ENCODE results near the gene NCOR1. TPM values are rescaled to one million over a fixed set of nuclear protein-coding genes. Genes with fewer than 3 reads are reported as not detected.

NCOR1 gene
- total and polyA plus RNA-seq, 9 of the 15 experiments (the other 6 are each of a cell fraction or from before 2014, with no cell fraction given), result 20.2 to 66.5 (median 50.9) TPM

GRCh38 chr17:16040710-16041251 is 174.6 kb downstream of the NCOR1 start:
- WGBS (ENCODE audit: insufficient coverage, low coverage, missing lambda C conversion rate), result 83% methylated on average over 3 of the region's 4 CpGs
- TF ChIP-seq PHF21A (IDR thresholded peaks at IDR 0.05; ENCODE audit: borderline replicate concordance, low read depth) (no peak), MAFK (IDR thresholded peaks at IDR 0.05; ENCODE audit: low read length) (peak; percentile 80), ARNT (IDR thresholded peaks at IDR 0.05) (no peak), ETV5 (CRISPR knock-in tag; IDR thresholded peaks at IDR 0.05; ENCODE audit: low read depth) (no peak), ZNF764 (CRISPR knock-in tag; IDR thresholded peaks at IDR 0.05; ENCODE audit: low read depth) (no peak), WHSC1 (IDR thresholded peaks at IDR 0.05; ENCODE audit: low read length) (no peak), HMBOX1 (IDR thresholded peaks at IDR 0.05) (no peak), BCL6 (CRISPR knock-in tag; IDR thresholded peaks at IDR 0.05) (no peak), ZNF408 (CRISPR knock-in tag; IDR thresholded peaks at IDR 0.05; ENCODE audit: low read depth) (no peak), ATF6 (CRISPR knock-in tag; IDR thresholded peaks at IDR 0.05) (no peak), MEF2D (tag; conservative IDR thresholded peaks at IDR 0.05; ENCODE audit: low read depth) (no peak), ATF1 (CRISPR knock-in tag; IDR thresholded peaks at IDR 0.05) (no peak), ATF1 (tag; IDR thresholded peaks at IDR 0.05) (no peak), RCOR1 (IDR thresholded peaks at IDR 0.05; ENCODE audit: borderline replicate concordance in 1 of 2, low read depth in 2 of 2, low read length in 2 of 2) (no peak), MAFG (tag; conservative IDR thresholded peaks at IDR 0.05) (peak; percentile 81), CTBP1 (IDR thresholded peaks at IDR 0.05; ENCODE audit: borderline replicate concordance) (no peak), SIRT6 (IDR thresholded peaks at IDR 0.05; ENCODE audit: low read depth, low read length) (no peak), MAFF (IDR thresholded peaks at IDR 0.05; ENCODE audit: low read length) (peak; percentile 80), RFX1 (IDR thresholded peaks at IDR 0.05) (no peak), NFATC3 (IDR thresholded peaks at IDR 0.05) (no peak), FOS (IDR thresholded peaks at IDR 0.05; ENCODE audit: extremely low read depth, insufficient read length) (no peak), NR2F6 (CRISPR knock-in tag; IDR thresholded peaks at IDR 0.05) (no peak)
- TF ChIP-seq, protein P1, sequence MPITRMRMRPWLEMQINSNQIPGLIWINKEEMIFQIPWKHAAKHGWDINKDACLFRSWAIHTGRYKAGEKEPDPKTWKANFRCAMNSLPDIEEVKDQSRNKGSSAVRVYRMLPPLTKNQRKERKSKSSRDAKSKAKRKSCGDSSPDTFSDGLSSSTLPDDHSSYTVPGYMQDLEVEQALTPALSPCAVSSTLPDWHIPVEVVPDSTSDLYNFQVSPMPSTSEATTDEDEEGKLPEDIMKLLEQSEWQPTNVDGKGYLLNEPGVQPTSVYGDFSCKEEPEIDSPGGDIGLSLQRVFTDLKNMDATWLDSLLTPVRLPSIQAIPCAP (CRISPR knock-in tag; IDR thresholded peaks at IDR 0.05; ENCODE audit: borderline replicate concordance), result no peak

More at GRCh38 chr17:16040710-16041251, 174.6 kb downstream of the NCOR1 start:
- intact Hi-C loops (cut with micrococcal nuclease), result no loop called here
- POLR2A ChIA-PET, result interaction anchor here (1.5 kb wide), 1 partner anchor 11 kb away, joined by 3 read pairs; no protein-coding TSS in a partner anchor
- Histone ChIP-seq H3K4me2 (ENCODE audit: insufficient read depth, low read length) (no peak overlapping the region), H3K4me3 (no peak overlapping the region), H3K9me1 (ENCODE audit: control insufficient read depth, insufficient read depth, low read length) (no peaks in the 10 kb centered on the region), H4K20me1 (replicated peaks; ENCODE audit: control insufficient read depth, insufficient read depth, low read length) (no peaks in the 10 kb centered on the region), H2AFZ (ENCODE audit: low read depth, low read length) (no peak overlapping the region), H3K36me3 (ENCODE audit: control insufficient read depth, insufficient read depth, low read length) (peaks cover 72% of the 10 kb centered on the region; the same call in 2 of the 3 replicates), H3K4me1 (replicated peaks in 1 of 2; ENCODE audit: control insufficient read depth in 2 of 2, insufficient read depth in 2 of 2, low read length in 2 of 2) (no peaks in the 10 kb centered on the region; a peak in 2 of 5 replicates), H3K9me3 (replicated peaks; ENCODE audit: control insufficient read depth, insufficient read depth, low read depth, low read length) (no peaks in the 10 kb centered on the region), H3K79me2 (ENCODE audit: control insufficient read depth, insufficient read depth, low read length) (no peaks in the 10 kb centered on the region), H3K27ac (ENCODE audit: extremely low read depth, low read depth, low read length) (no peak overlapping the region), H3K9ac (ENCODE audit: insufficient read depth in 1 of 2, low read depth in 2 of 2, low read length in 2 of 2) (no peak overlapping the region), H3K27me3 (ENCODE audit: control insufficient read depth in 2 of 2, insufficient read depth in 2 of 2, low read length in 2 of 2) (no peaks in the 10 kb centered on the region)
- ATAC-seq, result no peak
- CTCF ChIA-PET (ENCODE audit: low intra/inter-chr PET ratio), result no interaction called here
- in situ Hi-C loops (cut with MboI), result no loop called here
- no peak for FAIRE-seq
- DNase-seq (ENCODE audit: extremely low read depth in 1 of 4, low spot score in 3 of 4), result no peak
- BruUV-seq (replicated peaks), result no TSS peak
